ENCODE results near the gene COQ8B.

DNA sequence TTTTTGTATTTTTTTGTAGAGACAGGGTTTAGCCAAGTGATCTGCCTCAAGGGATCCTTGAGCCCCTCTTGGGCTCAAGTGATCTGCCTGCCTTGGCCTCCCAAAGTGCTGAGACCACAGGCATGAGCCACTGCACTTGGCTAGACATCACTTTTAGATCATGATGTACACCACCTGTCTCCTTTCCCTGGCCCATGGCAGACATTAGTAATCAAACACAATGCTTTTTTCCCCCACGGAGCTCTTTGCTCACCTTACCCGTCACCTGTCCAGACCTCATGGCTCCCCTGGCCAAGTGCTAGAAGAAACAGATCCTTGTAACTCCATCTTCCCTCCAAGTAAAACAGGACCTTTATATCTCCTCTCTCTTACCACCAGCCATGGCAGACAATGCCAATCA, 44.6 kb downstream of the COQ8B start:
- TF ChIP-seq CTCF (IDR thresholded peaks at IDR 0.05) (no peak), EZH2 (IDR thresholded peaks at IDR 0.05) (no peak)

Data from neural progenitor cell (in vitro differentiated cells).